Lung (tissue), 12 donors: ENCODE measurements around the gene TEFM. TPM values are rescaled to one million over a fixed set of nuclear protein-coding genes. Genes with fewer than 3 reads are reported as not detected.
"Not testable (repeated sequence)": the region's sequence is repeated elsewhere in the genome, so short reads cannot be mapped to it uniquely, and the experiment has no call there.

Source experiments
- ATAC-seq: fragments of 200-7000 bp; cut with Tn5 transposase; one replicate; pipeline ENCODE4 v1.9.1; 2020; ENCODE audit warnings: moderate number of reproducible peaks; ENCODE audit not compliant: insufficient read depth, low FRiP score
- DNase-seq, 3 donors: peaks; one replicate each; pipeline ENCODE4 v3.0.0-alpha.2; 2013 to 2017
- H3K27ac ChIP-seq, 2 donors: one replicate each; pipeline ENCODE4 v1.5.1; 2013; ENCODE audit warnings: mild to moderate bottlenecking in 2 of 2, moderate library complexity in 2 of 2, control low read depth in 1 of 2, inconsistent platforms in 1 of 2, low read depth in 1 of 2, low read length in 1 of 2
- H3K27me3 ChIP-seq, 3 donors: one replicate each; pipeline ENCODE4 v1.5.1; 2013; ENCODE audit warnings: low read length in 2 of 3; ENCODE audit not compliant: control insufficient read depth in 3 of 3, insufficient read depth in 3 of 3
- H3K36me3 ChIP-seq, 4 donors: one replicate each; pipeline ENCODE4 v1.5.1; 2013; ENCODE audit warnings: low read length in 4 of 4, mild to moderate bottlenecking in 1 of 4, moderate library complexity in 1 of 4; ENCODE audit not compliant: control insufficient read depth in 4 of 4, insufficient read depth in 4 of 4
- H3K4me1 ChIP-seq, 5 donors: one replicate each; pipeline ENCODE4 v1.5.1; 2013; ENCODE audit warnings: low read length in 5 of 5, mild to moderate bottlenecking in 2 of 5, moderate library complexity in 1 of 5; ENCODE audit not compliant: control insufficient read depth in 5 of 5, insufficient read depth in 5 of 5
- H3K4me3 ChIP-seq: one replicate; pipeline ENCODE4 v1.5.1; 2013; ENCODE audit warnings: mild to moderate bottlenecking, control low read depth, moderate library complexity
- H3K9ac ChIP-seq, 2 donors: one replicate each; pipeline ENCODE4 v1.5.1; 2013; ENCODE audit warnings: low read length in 2 of 2, control low read depth in 1 of 2; ENCODE audit not compliant: insufficient read depth in 1 of 2
- H3K9me3 ChIP-seq, 4 donors: one replicate each; pipeline ENCODE4 v1.5.1; 2013; ENCODE audit warnings: low read length in 3 of 4, mild to moderate bottlenecking in 1 of 4, moderate library complexity in 1 of 4; ENCODE audit not compliant: control insufficient read depth in 4 of 4, insufficient read depth in 3 of 4
- CTCF ChIP-seq: IDR thresholded peaks from 2 replicates; pipeline ENCODE4 v1.5.1; 2012; ENCODE audit warnings: mild to moderate bottlenecking; ENCODE audit errors: control extremely low read depth, extremely low read depth
- WGBS, 2 donors: extraction: QIAGEN DNeasy Blood & Tissue Kit; methylation state at CpG; one replicate each; pipeline ENCODE4 v1.1.7; 2013; 5-methylcytosine and 5-hydroxymethylcytosine counted together
- polyA plus RNA-seq, 2 donors: library from polyadenylated mRNA; stranded (reverse); fragments of 200-250 nt; gene quantifications; one replicate each; pipeline ENCODE4 v1.2.1, GENCODE V29; 2013
- total RNA-seq, 2 donors: library from RNA; depleted of rRNA in 1 of 2; stranded (reverse); fragments of >200 nt in 1 of 2; gene quantifications; one replicate each; pipeline ENCODE4 v1.2.1, GENCODE V29; 2014 to 2021
- donor health status: control.
- donor health status: control.
- donor health status: Bipolar disorder and iron deficiency.
- donor health status: healthy.
- donor health status: DM: yes; HTN: yes; CAD: no.

The TEFM gene
- total and polyA plus RNA-seq, 4 donors: 7.6 to 14.0 (median 11.3) TPM

- Histone ChIP-seq H3K9me3 (no peaks in the 10 kb centered on the region), H3K36me3 (no peaks in the 10 kb centered on the region), H3K27ac (no peak overlapping the region), H3K4me1 (peaks cover 0 to 6% (median 0%) of the 10 kb centered on the region in 5 donors), H3K27me3 (no peaks in the 10 kb centered on the region), H3K9ac (no peak overlapping the region), H3K4me3 (no peak overlapping the region)
- 82 to 94% methylated on average over 3 of the region's 3 CpGs for WGBS, 2 donors
- ATAC-seq: no peak
- DNase-seq: no peak
- no peak for TF ChIP-seq CTCF
Observed at GRCh38 chr17:30930495-30930894, 24.5 kb upstream of the TEFM start.

- 92 to 96% methylated on average over 3 of the region's 3 CpGs for WGBS, 2 donors
- DNase-seq, H3K36me3 ChIP-seq: not testable (repeated sequence)
Observed at GRCh38 chr17:30929861-30930260, 23.8 kb upstream of the TEFM start.

GRCh38 chr17:30929081-30929633 lies 23.1 kb upstream of the TEFM start:
- H3K27me3 ChIP-seq: peaks cover 0 to 4% (median 3%) of the 10 kb centered on the region in 3 donors
- H3K4me1 ChIP-seq: peaks cover 0 to 6% (median 0%) of the 10 kb centered on the region in 5 donors
- ATAC-seq: no peak
- no peak for DNase-seq
- 68 to 80% methylated on average over 8 of the region's 8 CpGs for WGBS, 2 donors
- TF ChIP-seq CTCF: no peak
- no peak overlapping the region for H3K4me3 ChIP-seq
- no peaks in the 10 kb centered on the region for H3K9me3 ChIP-seq
- no peak overlapping the region for H3K27ac ChIP-seq
- no peak overlapping the region for H3K9ac ChIP-seq
- H3K36me3 ChIP-seq: no peaks in the 10 kb centered on the region

More at GRCh38 chr17:30929861-30930260, 23.8 kb upstream of the TEFM start:
- H3K9ac ChIP-seq, H3K4me3 ChIP-seq, H3K27ac ChIP-seq, H3K4me1 ChIP-seq, ATAC-seq, H3K27me3 ChIP-seq, H3K9me3 ChIP-seq: not testable (repeated sequence)

GRCh38 chr17:30928584-30928983 lies 22.5 kb upstream of the TEFM start:
- TF ChIP-seq CTCF: no peak
- WGBS, 2 donors: 84 to 93% methylated on average over 3 of the region's 3 CpGs
- H3K4me3 ChIP-seq: no peak overlapping the region
- H3K36me3 ChIP-seq: no peaks in the 10 kb centered on the region
- no peaks in the 10 kb centered on the region for H3K9me3 ChIP-seq
- ATAC-seq (no peak), DNase-seq (no peak)
- no peak overlapping the region for H3K9ac ChIP-seq
- H3K4me1 ChIP-seq: peaks cover 0 to 6% (median 0%) of the 10 kb centered on the region in 5 donors
- no peak overlapping the region for H3K27ac ChIP-seq
- peaks cover 0 to 8% (median 8%) of the 10 kb centered on the region in 3 donors for H3K27me3 ChIP-seq
